ENCODE measurements around the gene CNGA2.
"Not testable (repeated sequence)": the region's sequence is repeated elsewhere in the genome, so short reads cannot be mapped to it uniquely, and the experiment has no call there.

CNGA2 gene

DNA sequence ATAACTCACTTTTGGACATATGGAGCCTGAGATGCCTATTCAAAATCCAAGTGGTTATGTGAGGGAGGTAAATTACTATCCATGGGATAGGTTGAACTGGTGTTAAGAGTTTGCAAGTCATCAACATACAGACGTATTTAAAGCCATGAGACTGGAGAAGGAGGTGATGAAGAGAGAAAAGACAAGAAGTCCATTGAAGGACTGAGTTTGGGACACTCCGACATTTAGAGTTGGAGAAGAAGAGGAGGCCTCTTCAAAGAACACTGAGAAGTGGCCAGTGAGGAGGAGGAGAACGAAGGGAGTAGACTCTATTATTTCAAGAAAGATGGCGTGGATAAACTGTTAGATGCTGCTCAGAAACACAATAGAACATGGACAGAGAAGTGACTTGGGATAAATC lies at the start of gene CNGA2:
Gene CNGA2 (plus strand): TSS at position 301 of the 400 bp plus-strand sequence. CDS start 3,738 bp downstream, outside the sequence.
- no peak for DNase-seq

DNA sequence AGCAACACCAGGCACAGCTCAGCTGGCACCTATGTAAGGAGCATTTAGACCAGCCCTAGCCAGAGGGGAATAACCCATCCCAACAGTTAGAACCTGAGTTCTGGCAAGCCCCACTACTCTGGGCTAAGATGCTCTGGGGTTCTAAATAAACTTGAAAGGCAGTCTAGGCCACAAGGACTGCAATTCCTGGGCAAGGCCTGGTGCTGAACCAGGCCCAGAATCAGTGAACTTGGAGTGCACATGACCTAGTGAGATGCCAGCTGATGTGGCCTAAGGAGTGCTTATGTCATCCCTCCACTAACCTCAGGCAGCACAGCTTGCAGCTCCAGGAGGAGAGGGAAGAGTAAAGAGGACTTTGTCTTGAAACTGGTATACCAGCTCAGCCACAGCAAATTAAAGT lies 46.9 kb upstream of the CNGA2 start:
- no peak for DNase-seq

GRCh38 chrX:151688695-151689094 lies 45.9 kb upstream of the CNGA2 start:
- no peak for DNase-seq

- DNase-seq, result no peak
Measured at GRCh38 chrX:151692825-151693224, 41.7 kb upstream of the CNGA2 start.

DNA sequence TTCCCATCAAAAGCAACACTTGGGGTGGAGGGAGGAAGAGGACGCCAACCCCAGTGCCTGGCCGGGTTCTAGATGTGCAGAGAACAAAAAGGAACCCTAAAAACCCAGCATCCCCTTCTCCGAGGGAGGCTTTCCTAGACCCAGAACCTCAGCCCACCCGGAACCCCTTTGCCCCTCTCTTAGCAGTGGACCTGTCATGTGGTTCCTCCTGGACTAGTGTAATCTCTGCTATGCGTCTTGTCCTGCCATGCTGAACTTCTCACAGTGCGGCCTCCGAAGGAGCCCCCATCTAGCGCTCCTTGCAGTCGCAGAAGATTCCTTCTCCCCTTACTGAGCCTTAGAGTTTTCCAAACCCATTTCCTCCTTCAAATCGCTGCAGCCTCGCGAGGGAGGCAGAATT lies 40.4 kb upstream of the CNGA2 start:
- no peak for DNase-seq

- DNase-seq, result no peak
Measured at GRCh38 chrX:151694661-151695582, 39.6 kb upstream of the CNGA2 start, which contains the start of gene PRRG3. Gene PRRG3, plus strand, starts transcription at chrX:151695458. Its CDS starts 3,357 bp downstream, at chrX:151698815.

GRCh38 chrX:151695583-151696340 lies 38.8 kb upstream of the CNGA2 start:
- no peak for DNase-seq

- DNase-seq, result not testable (repeated sequence)
Measured at GRCh38 chrX:151697082-151697481, 37.5 kb upstream of the CNGA2 start.

DNA sequence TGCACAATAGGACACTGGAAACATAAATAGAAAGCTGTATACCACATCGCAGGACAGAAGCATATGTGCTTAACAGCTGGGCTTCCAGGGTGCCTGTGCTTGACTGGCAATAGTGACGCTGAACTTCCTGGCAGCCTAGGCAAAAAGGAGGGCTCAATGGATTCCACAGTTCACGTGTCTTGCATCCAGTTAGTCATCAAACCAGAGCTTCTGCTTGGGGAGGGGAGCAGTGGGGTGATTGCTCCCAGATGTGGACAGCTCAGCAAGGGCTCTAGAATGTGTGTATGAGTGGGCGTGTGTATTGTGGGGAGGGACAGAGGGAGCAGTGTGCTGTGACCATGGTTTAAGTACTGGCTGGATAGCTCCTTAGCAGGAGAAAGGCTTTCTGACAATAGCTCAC lies 37.0 kb upstream of the CNGA2 start:
- no peak for DNase-seq

GRCh38 chrX:151698485-151698884 lies 36.1 kb upstream of the CNGA2 start:
- DNase-seq, result no peak

GRCh38 chrX:151699746-151700145 lies 34.8 kb upstream of the CNGA2 start:
- no peak for DNase-seq

- DNase-seq, result no peak
Measured at GRCh38 chrX:151700581-151700980, 34.0 kb upstream of the CNGA2 start.

DNA sequence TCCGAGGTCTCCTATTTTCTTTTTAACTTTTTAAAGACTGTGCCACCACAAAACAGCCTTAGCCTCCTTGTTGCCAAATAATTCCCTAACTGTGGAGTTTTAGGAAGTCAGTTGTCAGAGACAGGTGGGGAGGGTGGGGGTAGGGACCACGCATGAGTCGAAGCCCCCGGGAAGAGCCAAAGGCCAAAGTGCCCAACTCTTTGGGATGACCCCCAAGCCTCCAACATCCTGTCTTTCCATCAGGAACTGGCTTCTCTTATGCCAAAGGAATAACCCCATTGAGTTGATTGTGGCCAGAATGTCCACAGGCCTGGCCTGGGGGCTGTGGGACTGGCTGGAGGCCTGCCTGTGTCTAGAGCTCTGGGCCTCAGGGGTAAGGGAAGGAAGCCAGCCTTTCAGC lies 33.5 kb upstream of the CNGA2 start:
- no peak for DNase-seq

GRCh38 chrX:151701531-151701930 lies 33.0 kb upstream of the CNGA2 start:
- DNase-seq, result no peak

- DNase-seq, result no peak
Measured at GRCh38 chrX:151702026-151702714, 32.4 kb upstream of the CNGA2 start.

DNA sequence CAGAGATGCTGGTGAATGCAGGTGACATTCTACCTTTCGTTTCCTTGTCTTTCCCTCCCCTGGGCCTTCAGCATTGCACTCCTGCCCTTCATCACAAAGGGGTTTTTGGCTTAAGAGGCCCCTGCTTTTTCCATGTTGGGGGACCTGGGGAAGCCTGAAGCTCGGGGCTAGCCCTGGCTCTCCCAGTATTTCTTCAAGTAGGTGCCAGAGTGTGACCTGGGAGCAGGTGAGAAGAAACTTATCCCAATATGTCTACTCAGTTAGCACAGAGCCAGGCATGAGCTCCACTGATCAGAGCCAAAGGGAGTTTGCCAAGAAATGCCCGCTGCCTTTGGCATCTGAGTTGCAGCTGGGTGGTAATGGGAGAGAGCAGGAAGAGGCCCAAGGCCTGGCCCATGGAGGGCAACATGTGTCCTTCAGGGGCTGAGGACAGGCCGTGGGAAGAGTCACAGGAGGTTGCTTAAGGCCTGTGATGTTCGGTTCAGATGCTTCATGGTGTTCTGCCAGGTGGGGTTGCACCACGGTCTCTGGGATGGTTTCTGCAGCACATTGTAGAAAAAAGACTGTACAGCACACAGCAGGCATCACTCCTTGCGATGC lies 31.7 kb upstream of the CNGA2 start:
- DNase-seq, result no peak

- no peak for DNase-seq
Measured at GRCh38 chrX:151703487-151703886, 31.1 kb upstream of the CNGA2 start.

DNA sequence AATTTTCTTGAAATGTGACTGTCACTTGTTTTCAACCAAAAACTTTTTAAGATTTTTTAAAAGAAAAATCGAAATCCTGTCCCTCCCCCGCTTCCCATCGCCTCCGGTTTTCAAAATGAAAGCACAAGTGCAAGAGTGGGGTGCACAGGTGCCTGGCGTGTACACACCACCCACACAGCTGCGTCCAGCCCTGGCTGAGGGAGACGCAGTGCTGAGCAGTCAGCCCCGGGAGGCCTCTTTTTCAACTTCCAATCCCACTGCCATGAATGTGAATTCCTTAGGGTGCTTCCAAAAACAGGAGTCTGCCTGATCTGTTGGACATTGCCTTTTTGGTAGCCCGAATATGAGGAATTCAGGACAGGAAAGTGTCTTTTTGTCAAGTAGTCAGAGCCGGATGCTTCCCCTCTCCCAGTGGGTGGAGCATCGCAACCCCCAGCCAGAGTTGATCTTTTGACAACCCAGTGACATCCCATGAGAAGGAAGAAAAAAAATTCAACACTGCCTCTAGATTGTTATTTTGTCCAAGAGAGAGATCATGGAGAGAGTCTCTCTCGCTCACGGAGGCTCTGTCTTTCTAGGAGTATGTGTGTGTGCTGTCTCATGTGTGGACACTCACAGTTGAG lies 30.4 kb upstream of the CNGA2 start:
- no peak for DNase-seq

- DNase-seq, result no peak
Measured at GRCh38 chrX:151708821-151709220, 25.7 kb upstream of the CNGA2 start.

DNA sequence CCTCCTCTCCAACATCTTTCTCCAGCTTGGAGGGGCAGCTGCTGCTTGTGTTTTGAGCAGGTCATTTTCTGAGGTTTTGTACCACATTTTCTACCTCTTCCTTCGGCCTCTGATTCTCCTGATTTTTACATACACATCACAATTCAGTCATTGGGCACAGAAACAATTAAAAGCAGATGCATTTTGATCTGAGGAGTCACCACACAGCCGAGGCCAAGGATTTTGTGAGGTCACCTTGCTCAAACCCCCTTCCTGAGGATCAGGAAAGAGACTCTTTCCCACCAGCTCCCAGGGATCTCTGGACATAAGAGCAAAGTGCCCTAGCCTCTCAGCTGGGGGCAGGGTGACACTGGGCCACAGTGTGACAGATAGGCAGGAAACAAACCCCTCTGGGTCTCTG lies 24.1 kb upstream of the CNGA2 start:
- no peak for DNase-seq

GRCh38 chrX:151711154-151711553 lies 23.4 kb upstream of the CNGA2 start:
- DNase-seq, result no peak

GRCh38 chrX:151711787-151712186 lies 22.8 kb upstream of the CNGA2 start:
- peak; percentile 23 for DNase-seq
